Medulla oblongata (tissue), 1 donor: ENCODE results near the gene RET.

ENCODE experiments used
- DNase-seq: peaks from one replicate; pipeline ENCODE4 v3.0.0-alpha.2; 2015; ENCODE audit errors: extremely low spot score

Gene RET

DNA sequence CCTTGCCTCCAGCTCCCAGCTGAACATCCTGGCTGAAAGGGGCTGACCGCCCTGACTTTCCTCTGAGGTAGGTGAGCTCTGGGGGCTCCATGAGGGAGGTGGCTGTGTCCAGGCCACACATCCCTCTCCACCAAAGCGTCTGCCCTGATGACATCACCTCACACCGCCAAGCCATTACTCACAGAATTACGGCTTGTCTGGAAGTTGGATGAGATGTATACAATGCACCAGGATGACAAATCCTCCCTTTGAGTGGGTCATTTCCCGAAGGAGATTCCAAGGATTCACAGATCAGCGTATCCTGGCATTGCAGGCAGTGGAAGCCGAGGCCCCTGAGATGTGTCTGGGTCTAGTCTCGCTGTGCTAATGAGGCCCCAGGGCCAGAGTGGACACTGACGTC is 15.1 kb upstream of the RET start:
- DNase-seq = no peak

GRCh38 chr10:43062402-43063160 is 14.3 kb upstream of the RET start:
- DNase-seq = no peak

DNA sequence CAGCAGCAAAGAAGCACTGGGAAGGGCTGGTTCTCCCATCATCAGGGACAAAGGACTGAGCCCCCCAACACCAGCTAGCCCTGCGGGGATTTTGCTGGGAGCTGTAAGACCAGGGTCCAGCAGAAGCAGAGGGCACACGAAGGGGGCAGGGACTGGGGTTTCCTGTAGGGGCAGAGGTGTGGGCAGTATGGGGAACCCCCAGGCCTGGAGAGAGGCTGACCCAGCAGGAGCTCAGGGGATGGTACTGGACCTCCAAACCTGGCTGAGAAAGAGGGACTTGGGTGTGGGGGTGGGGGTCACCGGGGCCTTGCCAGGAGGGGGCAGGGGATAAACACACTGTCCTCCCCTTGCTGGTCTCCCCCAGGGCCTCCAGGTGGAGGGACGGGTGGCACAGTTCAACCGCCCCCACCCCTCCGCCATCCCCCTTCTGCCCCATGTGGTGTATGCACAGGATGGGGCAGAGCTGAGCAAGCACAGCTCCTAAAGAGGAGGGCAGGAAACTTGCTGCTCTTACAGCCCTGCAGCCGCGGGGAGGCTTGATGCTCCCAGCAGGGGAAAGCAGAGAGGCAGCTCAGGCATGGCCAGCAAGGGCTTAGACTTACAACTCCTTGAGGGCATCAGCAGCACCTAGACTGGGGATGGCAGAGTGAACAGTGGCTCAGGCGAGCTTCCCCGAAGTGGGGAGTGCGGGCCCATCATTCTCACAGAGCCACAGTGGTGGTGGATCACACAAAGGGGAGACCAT is 12.4 kb upstream of the RET start:
- no peak for DNase-seq

DNA sequence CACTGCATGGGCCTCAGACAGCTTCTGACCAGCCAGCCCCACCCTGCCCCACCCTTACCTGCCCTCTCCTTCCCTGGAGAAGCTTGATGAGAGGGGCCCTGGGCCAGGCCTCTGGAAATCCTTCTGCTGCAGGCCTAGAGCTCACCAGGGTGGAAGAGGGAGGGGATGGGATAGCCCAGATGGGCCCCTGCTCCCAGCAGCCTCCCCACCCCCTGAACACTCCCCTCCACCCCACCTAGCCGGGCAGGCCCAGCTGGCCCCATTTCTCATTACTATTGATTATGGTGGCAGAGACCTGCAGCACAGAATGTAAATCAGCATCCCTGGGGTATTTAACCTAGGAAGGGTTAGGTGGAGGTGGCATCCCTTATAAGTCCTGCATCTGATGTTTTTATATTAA is 11.6 kb upstream of the RET start:
- DNase-seq = no peak

DNA sequence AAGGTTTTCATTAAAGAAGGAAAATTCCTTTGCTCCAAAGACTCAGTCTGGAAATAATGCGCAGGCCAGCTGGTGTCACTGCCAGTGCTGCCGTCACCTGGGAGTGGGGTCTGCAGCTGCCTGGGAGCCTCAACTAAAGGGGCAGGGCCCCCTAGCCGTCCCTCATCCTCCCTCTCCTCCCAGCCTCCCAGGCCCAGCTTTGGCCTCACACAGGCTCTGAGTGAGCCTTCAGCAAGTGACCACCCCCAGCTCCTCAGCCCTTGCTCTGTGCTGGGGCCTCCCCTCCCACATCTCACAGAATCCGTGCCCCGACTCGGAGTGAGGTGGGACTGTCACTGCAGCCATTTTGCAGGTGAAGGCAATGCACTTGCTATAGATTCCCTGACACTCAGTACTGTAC is 11.1 kb upstream of the RET start:
- no peak for DNase-seq

- no peak for DNase-seq
Measured at GRCh38 chr10:43066481-43066880, 10.4 kb upstream of the RET start.

GRCh38 chr10:43067391-43068135 is 9.3 kb upstream of the RET start:
- DNase-seq = no peak

DNA sequence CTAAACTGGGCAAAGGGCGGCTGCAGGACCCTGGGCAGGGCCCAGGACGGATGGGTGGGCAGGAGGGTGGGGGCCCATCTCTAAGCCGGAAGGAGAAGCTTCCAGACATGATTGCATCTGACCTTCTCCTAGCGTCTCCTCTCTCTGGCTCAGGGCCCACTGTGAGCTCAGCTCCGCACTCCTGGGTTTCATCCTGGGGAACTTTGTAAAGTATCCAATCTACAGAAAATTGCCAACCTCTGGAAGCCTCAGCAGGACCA is 8.8 kb upstream of the RET start:
- no peak for DNase-seq

- no peak for DNase-seq
Measured at GRCh38 chr10:43068471-43069210, 8.2 kb upstream of the RET start.

DNA sequence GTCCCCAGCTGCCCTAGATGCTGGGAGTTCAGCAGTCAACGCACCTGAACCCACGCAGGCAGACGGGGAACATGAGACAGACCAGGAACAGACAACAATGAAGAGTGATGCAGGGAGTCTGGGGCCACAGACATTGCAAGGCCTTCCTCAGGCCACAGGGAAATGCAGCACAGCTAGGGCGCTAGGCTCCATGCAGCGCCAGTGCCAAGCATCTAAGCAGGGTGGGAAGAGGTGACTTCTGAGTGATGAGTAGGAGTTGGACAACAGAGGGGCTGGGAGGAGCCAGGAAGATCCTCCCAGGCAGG is 7.7 kb upstream of the RET start:
- no peak for DNase-seq

DNA sequence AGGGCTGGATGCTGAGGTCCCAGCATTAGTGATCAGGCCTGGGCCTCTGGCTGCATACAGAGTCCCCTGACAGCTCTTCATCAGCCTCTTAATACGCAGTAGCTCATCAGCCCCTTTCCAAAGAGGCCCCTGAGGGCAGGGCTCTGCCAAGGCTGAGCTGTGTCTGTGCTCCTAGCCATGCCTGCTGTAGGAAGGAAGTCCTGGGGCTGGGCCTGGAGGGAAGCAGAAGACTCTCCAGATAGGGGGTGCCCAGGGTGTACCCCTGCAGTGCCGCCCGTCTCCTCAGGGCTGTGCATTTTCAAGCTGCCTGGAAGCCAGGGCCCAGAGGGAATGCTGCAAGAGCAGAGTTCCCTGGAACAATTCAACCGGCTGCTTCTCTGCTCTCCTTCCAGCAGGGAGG is 7.3 kb upstream of the RET start:
- DNase-seq = no peak

DNA sequence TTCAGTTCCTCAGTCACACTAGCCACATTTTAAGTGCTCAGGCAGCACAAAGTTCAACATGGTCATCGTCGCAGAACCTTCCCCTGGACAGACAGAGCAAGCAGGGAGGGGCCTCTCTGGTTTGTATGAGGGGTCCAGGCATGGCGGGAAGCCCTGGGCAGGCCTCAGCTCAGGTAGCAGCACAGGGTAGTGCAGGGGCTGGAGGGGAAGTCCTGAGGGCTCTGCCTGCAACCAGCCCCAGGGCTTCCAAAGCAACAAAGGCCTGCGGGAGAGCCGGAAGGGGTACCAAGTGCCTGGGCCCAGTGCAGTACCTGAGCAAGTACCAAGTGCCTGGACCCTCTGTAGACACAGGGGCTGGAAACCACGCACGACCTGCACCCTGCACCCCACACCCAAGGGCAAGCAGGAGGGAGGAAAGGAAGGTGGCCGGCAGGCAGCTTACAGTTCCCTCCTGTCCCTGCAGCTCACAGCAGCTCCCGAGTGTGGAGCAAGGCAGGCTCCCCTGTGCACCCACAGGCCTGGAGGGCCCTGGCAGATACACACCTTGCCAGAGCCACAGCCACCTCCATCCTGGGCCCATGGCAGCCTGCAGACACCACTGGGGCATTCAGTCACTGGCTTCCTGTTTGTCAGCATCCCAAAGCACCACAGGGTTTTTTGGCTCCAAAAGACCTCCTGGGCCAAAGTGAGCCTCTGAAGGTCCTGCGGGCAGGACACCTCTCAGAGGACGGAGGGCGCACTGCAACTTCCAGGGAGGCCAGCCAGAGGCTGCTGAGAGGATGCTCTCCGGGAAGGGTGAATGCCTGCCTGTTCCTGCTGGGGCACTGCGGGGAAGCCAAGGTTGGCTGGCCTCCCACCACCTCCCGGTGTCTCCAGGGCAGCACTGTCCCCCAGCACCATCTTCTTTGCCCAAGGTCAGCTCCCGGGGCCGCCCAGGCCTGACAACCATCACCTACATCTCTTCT is 6.5 kb upstream of the RET start:
- no peak for DNase-seq

- DNase-seq = no peak
Measured at GRCh38 chr10:43071865-43072650, 4.8 kb upstream of the RET start.

DNA sequence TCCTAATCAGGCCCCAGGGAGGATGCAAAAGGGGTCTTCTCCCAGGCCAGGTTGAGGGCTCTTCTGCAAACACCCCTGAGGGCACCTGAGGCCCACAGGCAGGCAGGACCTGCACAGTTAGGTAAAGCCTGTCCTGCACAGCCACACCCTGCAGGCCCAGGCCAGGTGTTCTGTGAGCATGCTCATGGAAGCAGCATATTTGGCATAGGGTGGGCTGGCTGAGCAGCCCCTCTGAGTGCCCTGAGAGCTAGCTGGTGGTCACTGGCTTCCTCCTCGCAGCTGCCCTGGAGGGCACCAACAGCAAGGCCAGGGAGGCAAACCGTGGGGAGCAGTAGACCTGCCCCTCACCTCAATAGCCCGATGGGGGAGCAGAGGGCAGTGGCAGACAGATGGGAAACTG is 3.7 kb upstream of the RET start:
- no peak for DNase-seq

DNA sequence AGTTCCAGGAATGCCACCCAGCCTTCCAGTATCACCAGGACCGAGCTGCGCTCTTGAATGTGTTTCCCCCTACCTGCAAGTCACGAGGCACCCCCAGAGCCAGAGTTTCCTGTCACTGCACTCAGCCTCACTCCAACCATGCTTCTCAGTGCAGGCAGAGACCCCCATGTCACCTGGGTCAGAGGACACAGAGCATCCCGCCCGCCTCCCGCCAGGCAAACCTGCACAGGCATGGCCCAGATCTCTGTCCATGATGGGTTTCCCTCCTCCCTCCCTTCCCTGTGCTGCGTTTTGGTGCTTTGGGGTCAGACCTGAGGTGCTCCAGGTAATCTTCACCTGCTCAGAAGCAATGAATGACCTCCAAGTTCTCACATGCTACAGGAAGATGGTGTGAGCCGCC is 3.1 kb upstream of the RET start:
- no peak for DNase-seq

DNA sequence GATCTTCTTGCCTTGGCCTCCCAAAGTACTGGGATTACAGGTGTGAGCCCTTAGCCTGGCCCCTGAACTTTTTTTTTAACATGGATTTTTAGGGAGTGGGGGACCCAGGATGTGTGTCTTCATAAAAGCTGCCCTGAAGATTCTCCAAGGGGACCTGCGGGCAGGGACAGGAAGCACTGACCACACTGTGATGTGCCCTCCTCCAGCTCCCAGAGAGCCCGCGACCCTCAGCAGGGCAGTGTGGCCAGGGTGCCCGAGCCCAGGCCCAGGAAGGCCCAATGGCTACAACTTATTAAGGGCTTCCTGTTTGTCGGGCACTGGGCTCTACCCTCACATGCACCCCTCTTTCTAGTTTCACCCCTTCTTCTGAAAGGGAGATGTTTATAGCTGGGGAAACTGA is 2.5 kb upstream of the RET start:
- DNase-seq = no peak

- DNase-seq = no peak
Measured at GRCh38 chr10:43074827-43075611, 1.9 kb upstream of the RET start.

DNA sequence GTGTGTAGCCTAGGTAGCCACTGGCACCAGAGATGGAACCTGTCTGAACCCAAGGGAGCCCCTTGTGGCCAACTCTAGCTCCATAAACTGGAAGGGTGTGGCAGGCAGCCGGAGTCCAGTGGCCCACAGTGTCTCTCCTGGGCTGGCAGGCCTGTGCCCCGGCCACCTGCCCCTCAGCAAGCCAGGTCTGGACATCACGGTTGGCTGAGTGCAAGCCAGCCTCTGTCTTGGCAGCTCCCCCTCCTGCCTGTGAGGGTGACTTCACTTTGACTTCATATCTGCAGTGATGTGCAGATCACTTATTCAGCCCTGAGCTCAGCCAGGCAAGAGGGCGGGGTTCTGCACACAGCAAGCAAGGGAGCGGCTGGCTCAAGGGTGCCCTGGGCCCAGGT is 1.3 kb upstream of the RET start:
- DNase-seq = no peak

GRCh38 chr10:43076311-43076875 is 476 bp upstream of the RET start:
- DNase-seq = no peak
